ENCODE data around the gene SRGAP3.

The SRGAP3 gene

DNA sequence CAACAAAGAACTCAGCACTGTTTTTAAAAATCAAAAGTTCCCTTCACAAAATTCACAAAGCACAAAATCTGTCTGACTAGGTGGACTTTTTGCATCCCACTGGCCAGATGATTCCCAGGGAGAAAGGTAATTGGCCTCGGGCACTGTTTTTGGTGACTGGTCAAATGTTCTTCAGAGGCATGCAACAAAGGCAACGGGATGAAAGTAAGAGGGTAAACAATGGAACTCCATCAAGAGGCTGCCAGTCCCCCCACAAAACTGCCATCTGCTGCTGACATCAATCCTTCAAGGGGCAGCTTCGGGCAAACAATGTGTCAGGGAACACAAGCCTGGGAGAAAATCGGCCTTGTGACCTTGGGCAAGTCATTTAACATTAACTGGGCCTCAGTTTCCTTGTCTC, 3.3 kb downstream of the SRGAP3 start:
- no peak overlapping the region for H3K27ac ChIP-seq
- TF ChIP-seq ZFX (IDR thresholded peaks at IDR 0.05), result no peak
- no peak for TF ChIP-seq CTCF (conservative IDR thresholded peaks at IDR 0.05)

- no peak overlapping the region for H3K27ac ChIP-seq
- TF ChIP-seq CTCF (conservative IDR thresholded peaks at IDR 0.05), result no peak
- TF ChIP-seq ZFX (IDR thresholded peaks at IDR 0.05), result no peak
Measured at GRCh38 chr3:9244495-9245183, 4.8 kb downstream of the SRGAP3 start.

- no peak for TF ChIP-seq CTCF (conservative IDR thresholded peaks at IDR 0.05)
- TF ChIP-seq ZFX (IDR thresholded peaks at IDR 0.05), result no peak
- no peak overlapping the region for H3K27ac ChIP-seq
Measured at GRCh38 chr3:9241956-9242355, 7.5 kb downstream of the SRGAP3 start.

GRCh38 chr3:9239680-9240079, 9.8 kb downstream of the SRGAP3 start:
- no peak for TF ChIP-seq CTCF (conservative IDR thresholded peaks at IDR 0.05)
- no peak for TF ChIP-seq ZFX (IDR thresholded peaks at IDR 0.05)
- H3K27ac ChIP-seq, result no peak overlapping the region

DNA sequence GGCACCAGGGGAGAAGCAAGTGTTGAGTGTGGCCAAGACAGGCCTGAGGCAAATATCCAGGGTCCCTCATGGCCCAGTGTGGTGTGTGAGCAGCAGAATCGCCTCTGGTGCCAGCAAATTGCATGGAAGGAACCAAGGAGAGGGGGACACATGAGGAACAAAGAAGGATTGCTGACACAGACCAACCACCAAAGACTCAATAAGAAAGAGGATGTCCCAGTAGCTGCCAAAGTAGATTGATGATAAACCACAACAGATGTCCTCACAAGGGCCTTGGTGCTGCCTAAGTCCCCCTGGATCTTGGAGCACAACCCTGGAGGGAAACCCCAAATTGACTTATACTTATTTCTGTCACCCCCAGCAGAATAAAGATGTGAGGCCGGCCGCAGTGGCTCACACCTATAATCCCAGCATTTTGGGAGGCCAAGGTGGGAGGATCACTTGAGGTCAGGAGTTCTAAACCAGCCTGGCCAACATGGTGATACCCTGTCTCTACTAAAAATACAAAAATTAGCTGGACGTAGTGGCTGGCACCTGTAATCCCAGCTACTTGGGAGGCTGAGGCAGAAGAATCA, 10.6 kb downstream of the SRGAP3 start:
- H3K27ac ChIP-seq, result no peak overlapping the region
- TF ChIP-seq CTCF (conservative IDR thresholded peaks at IDR 0.05) (no peak), ZFX (IDR thresholded peaks at IDR 0.05) (no peak)

- H3K27ac ChIP-seq, result no peak overlapping the region
- TF ChIP-seq ZFX (IDR thresholded peaks at IDR 0.05) (no peak), CTCF (conservative IDR thresholded peaks at IDR 0.05) (no peak)
Measured at GRCh38 chr3:9238276-9238675, 11.2 kb downstream of the SRGAP3 start.

DNA sequence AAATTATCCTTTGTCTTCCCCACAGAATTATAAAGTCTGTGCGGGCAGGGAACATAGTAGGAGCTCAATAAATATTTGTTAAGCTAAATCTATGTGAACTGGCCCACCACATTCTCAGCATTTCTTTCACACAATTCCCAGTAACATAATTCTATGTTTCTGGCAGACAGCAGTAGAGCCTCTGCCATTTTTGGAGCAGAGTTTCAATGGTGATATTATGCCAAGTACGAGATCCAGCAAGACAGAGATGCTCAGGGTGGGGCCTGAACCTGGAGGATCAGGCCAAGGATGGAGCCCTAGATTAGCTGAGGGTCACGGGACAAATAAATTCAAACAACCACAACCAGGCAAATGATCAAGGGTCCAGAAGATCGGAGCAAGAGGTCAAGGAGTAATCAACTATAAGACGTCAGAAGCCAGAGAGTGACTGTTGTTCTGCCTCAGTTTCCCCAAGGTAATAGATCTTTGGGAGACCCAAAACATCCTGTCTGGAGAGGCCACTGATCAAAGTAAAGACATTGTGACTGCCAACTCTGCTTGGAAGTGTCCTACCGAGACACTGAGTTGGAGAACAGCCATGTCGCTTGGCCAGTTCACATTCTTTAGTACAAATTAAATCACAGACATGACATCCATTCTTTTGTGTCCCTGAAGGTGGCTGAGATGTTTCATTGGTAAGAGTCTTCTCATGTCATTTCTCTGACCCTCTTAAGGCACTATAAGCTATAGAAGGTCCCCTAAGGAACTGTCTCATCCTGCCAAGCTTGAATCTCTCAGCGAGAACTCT, 15.4 kb downstream of the SRGAP3 start:
- H3K27ac ChIP-seq, result no peak overlapping the region
- TF ChIP-seq ZFX (IDR thresholded peaks at IDR 0.05), result no peak
- no peak for TF ChIP-seq CTCF (conservative IDR thresholded peaks at IDR 0.05)

Data from C4-2B (cell line).